ENCODE data around the gene TRIP6. TPM values are rescaled to one million over a fixed set of nuclear protein-coding genes. Genes with fewer than 3 reads are reported as not detected.

TRIP6 gene
- total RNA-seq, 1 donor from 2014 or later = 70.3 TPM

DNA sequence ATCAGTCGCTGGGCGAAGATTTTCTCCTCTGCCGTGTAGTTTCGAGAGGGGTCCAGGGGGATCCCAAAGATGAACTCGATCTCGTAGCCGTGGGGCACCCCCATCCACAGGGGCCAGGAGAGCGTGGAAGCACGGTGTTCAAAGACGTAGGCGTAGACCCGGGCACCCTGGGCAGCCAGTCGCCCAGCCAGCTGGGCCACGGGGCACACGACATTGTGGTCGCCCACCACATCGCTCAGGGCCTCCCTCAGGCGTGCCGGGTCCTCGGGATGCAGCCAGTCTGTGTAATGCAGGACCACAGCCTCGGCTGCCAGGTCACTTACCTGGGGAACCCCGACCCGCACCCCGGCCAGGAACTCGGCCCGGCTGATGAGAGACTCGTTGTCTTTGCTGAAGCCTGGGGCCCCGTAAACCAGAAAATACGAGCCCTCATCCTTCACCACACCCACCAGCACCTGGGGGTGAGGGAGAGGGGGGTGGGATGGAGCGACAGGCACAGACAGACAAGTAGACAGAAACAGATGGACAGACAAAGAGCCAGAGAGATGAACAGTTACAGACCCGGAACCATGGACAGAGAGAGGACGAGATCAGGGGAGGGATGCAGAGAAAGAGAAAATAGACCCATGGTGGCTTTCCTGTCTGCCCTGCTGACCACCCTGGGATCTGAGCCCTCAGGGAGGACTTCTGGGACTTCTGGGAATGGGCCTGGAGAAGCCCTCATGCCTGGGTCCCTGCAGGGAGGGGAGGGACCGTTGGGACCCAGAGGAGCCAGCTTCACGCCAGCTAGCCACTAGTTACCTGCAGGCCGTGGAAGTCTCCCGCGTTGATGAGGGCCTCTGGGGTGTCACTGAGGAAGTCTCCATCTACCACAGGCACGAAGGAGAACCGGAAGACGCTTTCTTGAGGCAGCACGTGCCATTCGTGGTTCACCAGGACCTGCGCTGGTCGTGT is 25.5 kb downstream of the TRIP6 start:
- FAIRE-seq (peak; percentile 13), DNase-seq (ENCODE audit: low read depth) (no peak)
- H3K27me3 ChIP-seq (ENCODE audit: control insufficient read depth, insufficient read depth, low read length) = peaks cover 8% of the 10 kb centered on the region
- H3K4me3 ChIP-seq (ENCODE audit: low read depth, low read length) = no peak overlapping the region
- TF ChIP-seq, protein P1, sequence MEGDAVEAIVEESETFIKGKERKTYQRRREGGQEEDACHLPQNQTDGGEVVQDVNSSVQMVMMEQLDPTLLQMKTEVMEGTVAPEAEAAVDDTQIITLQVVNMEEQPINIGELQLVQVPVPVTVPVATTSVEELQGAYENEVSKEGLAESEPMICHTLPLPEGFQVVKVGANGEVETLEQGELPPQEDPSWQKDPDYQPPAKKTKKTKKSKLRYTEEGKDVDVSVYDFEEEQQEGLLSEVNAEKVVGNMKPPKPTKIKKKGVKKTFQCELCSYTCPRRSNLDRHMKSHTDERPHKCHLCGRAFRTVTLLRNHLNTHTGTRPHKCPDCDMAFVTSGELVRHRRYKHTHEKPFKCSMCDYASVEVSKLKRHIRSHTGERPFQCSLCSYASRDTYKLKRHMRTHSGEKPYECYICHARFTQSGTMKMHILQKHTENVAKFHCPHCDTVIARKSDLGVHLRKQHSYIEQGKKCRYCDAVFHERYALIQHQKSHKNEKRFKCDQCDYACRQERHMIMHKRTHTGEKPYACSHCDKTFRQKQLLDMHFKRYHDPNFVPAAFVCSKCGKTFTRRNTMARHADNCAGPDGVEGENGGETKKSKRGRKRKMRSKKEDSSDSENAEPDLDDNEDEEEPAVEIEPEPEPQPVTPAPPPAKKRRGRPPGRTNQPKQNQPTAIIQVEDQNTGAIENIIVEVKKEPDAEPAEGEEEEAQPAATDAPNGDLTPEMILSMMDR (IDR thresholded peaks at IDR 0.05; ENCODE audit: insufficient read depth, low read length, severe bottlenecking) = no peak
- peaks cover 4% of the 10 kb centered on the region for H3K36me3 ChIP-seq (ENCODE audit: control insufficient read depth, insufficient read depth, low read length)

DNA sequence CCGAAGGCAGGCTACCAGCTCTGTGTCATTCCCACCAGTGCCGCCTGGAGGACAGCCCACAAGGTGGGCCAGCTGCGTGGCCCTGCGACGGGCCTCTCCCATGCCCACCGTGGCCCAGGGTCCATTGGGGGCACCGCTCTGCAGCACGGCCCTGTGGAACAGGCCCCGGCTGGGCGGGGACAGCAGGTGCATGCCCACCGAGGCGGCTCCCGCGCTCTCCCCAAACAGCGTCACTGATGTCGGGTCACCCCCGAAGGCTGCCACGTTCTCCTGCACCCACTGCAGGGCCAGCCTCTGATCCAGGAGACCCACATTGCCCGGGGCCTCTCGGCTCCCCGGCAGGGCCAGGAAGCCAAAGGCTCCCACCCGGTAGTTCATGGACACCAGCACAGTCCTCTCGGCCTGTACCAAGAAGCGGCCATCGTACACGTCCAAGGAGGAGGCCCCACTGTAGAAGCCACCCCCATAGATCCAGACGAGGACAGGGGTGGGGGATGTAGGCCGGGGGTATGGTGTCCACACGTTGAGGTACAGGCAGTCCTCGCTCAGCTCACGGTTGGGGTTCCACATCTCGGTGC is 26.2 kb downstream of the TRIP6 start:
- Histone ChIP-seq H3K27me3 (ENCODE audit: control insufficient read depth, insufficient read depth, low read length) (peaks cover 11% of the 10 kb centered on the region), H3K36me3 (ENCODE audit: control insufficient read depth, insufficient read depth, low read length) (peaks cover 1% of the 10 kb centered on the region), H3K4me3 (ENCODE audit: low read depth, low read length) (no peak overlapping the region)
- DNase-seq (ENCODE audit: low read depth) = no peak
- peak; percentile 7 for FAIRE-seq
- TF ChIP-seq, protein P1 (IDR thresholded peaks at IDR 0.05; ENCODE audit: insufficient read depth, low read length, severe bottlenecking) = no peak

DNA sequence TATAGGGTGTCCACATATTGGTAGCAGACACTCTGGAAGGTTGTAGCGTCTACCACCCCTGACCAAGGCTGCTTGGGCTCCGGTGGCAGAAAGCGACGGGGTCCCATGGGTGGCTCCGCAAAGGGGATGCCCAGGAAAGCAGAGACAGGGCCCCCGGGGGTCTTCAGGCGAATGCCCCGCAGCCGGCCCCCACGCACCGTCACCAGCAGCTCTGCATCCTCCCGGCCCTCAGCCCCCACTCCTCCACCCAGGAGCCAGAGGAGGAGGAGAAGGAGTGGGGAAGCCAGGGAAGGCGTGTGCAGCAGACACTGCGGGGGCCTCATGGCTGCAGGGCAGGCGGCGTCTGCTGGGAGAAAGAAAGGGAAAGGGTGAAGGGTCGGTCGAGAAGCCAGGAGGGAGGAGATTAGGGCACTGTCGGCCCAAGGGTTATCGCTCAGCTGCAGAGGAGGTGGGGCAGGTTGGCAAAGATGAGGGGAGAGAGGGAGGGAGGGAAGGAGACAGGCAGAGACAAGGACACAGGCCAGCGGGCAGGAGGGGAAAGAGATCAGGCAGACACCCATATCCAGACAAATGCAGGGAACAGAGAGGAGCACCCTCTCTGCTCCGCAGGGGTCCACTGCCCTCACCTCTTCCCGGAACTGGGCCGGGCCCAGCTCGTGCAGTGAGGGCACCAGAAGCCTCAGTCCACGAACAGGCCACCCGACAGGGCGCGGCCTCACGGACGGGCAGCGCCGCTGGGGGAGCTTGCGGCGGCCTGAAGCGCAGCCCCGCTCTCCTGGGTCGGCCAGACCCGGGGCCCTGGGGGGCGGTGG is 26.9 kb downstream of the TRIP6 start:
- DNase-seq (ENCODE audit: low read depth) (no peak), FAIRE-seq (no peak)
- TF ChIP-seq, protein P1 (IDR thresholded peaks at IDR 0.05; ENCODE audit: insufficient read depth, low read length, severe bottlenecking) = no peak
- Histone ChIP-seq H3K4me3 (ENCODE audit: low read depth, low read length) (no peak overlapping the region), H3K36me3 (ENCODE audit: control insufficient read depth, insufficient read depth, low read length) (no peaks in the 10 kb centered on the region), H3K27me3 (ENCODE audit: control insufficient read depth, insufficient read depth, low read length) (peaks cover 11% of the 10 kb centered on the region)

DNA sequence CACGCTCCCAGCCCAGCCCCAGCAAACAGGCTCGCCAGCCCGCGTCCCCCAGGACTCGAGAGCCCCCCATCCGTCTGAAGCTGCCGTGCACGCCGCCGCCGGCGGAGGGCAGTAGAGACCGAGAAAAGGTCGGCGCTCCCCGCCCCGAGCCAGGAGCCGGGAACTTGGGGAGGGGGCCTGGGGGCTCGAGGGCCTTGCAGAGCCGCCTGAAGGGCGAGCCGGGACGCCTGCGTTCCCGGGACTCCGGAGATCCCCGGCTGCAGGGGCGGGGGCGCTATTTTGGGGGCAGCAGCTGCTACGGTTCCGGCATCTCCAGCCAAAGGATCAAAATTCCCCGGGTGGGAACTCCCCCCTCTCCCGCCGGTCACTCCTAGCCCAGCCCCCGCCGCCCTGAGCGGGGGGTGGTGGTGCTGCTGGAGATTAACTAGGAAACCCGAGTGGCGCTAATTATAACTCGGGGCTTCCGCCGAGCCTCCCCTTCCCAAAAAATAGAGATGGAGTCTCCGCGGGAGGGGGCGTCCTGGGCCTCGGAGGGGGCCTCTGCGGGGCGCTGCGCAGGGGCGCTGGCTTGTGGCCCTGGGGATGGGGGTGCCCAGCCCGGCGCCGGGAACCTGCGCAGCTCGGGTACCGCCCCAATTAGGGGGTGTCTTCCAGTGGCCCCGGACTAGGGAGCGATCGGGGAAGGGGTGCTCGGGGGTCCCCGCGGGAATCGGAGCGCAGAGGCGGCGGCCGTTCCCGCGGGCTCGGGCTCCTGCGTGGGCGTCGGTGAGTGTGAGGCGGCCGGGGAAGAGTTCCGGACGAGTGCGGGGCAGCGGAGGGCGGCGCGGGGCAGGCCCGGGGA is 27.9 kb downstream of the TRIP6 start:
- peak overlapping the region; percentile 19 for H3K4me3 ChIP-seq (ENCODE audit: low read depth, low read length)
- FAIRE-seq = no peak
- peaks cover 11% of the 10 kb centered on the region for H3K27me3 ChIP-seq (ENCODE audit: control insufficient read depth, insufficient read depth, low read length)
- DNase-seq (ENCODE audit: low read depth) = no peak
- TF ChIP-seq, protein P1 (IDR thresholded peaks at IDR 0.05; ENCODE audit: insufficient read depth, low read length, severe bottlenecking) = peak; percentile 83
- H3K36me3 ChIP-seq (ENCODE audit: control insufficient read depth, insufficient read depth, low read length) = no peaks in the 10 kb centered on the region

DNA sequence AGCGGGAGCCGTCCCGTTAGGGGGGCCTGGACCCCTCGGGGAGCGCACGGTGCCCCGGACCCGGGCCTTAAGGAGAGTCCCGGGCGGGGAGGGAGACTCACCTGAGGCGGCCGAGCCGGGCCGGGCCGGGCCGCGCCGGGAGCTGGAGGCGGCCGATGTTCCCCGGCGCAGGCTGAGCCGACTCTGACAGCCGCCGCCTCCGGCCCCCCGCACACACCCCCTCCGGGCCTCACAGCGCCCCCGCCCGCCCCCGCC is 28.4 kb downstream of the TRIP6 start, which contains the start of gene ACHE:
TSS of gene ACHE (minus strand) at position 188 of the 255 bp plus-strand sequence. CDS start 1,656 bp downstream, outside the sequence.
- H3K36me3 ChIP-seq (ENCODE audit: control insufficient read depth, insufficient read depth, low read length) = no peaks in the 10 kb centered on the region
- peaks cover 11% of the 10 kb centered on the region for H3K27me3 ChIP-seq (ENCODE audit: control insufficient read depth, insufficient read depth, low read length)
- TF ChIP-seq, protein P1 (IDR thresholded peaks at IDR 0.05; ENCODE audit: insufficient read depth, low read length, severe bottlenecking) = no peak
- peak within 1 kb of the TSS; percentile 19 for H3K4me3 ChIP-seq (ENCODE audit: low read depth, low read length)
- DNase-seq (ENCODE audit: low read depth) (no peak), FAIRE-seq (no peak)
